Measurements from ENCODE around the gene ACSM6.

- TF ChIP-seq CTCF (IDR thresholded peaks at IDR 0.05; ENCODE audit: low read length): no peak
- no peak for TF ChIP-seq EZH2 (IDR thresholded peaks at IDR 0.05; ENCODE audit: borderline replicate concordance, low read length)
Measured at GRCh38 chr10:95253686-95254085, 59.6 kb downstream of the ACSM6 start.
